GM12878 (cell line): ENCODE data around the gene ATG4B. TPM values are rescaled to one million over a fixed set of nuclear protein-coding genes. Genes with fewer than 3 reads are reported as not detected.
A peak's percentile ranks its signal among the peaks of the same experiment; 100 is the strongest.

Experiments
- ATAC-seq: fragments of 200-7000 bp; cut with Tn5 transposase; 3 replicates; pipeline ENCODE4 v1.9.1; 2020; ENCODE audit warnings: mild to moderate bottlenecking, moderate library complexity
- BruUV-seq: library from RNA; stranded (reverse); fragments of 400-500 nt; replicated peaks from 2 replicates; lab custom pipeline; 2021; lab: Mats Ljungman, UMichigan
- CTCF ChIA-PET: fragments of 300-600 bp; sonication (Branson Sonifier 250); formaldehyde crosslinking; extraction: SDS; loops from one replicate; lab custom pipeline; 2021; ENCODE audit warnings: inconsistent platforms; lab: Yijun Ruan, JAX
- POLR2A ChIA-PET: fragments of 350-600 bp; formaldehyde crosslinking; extraction: SDS; loops from one replicate; lab custom pipeline; 2021; ENCODE audit warnings: inconsistent platforms; lab: Charles Lee
- RAD21 ChIA-PET: fragments of 300-600 bp; sonication (Branson Sonifier 250); formaldehyde crosslinking; loops from one replicate; lab custom pipeline; 2023; ENCODE audit warnings: antibody characterized with exemption; ENCODE audit not compliant: unreplicated experiment; lab: Charles Lee
- SMC1A ChIA-PET: fragments of 300-600 bp; sonication (Branson Sonifier 250); formaldehyde crosslinking; loops from one replicate; lab custom pipeline; 2023; ENCODE audit not compliant: unreplicated experiment, uncharacterized antibody; lab: Charles Lee
- DNase-seq: peaks from one replicate; pipeline ENCODE4 v3.0.0-alpha.2; 2011; ENCODE audit warnings: low read depth, low spot score
- FAIRE-seq: peaks from 3 replicates; lab custom pipeline; 2011; peaks lifted over from hg19 to GRCh38; lab: Jason Lieb, UNC
- H2AFZ ChIP-seq: 2 replicates; pipeline ENCODE4 v1.6.0; 2011; ENCODE audit warnings: low read depth, low read length, control low read depth; ENCODE audit not compliant: control insufficient read depth
- H3K27ac ChIP-seq: 2 replicates; pipeline ENCODE4 v1.5.1; 2011; ENCODE audit warnings: control low read depth; ENCODE audit not compliant: control insufficient read depth, insufficient read depth
- H3K27me3 ChIP-seq, 2 experiments: replicated peaks in 1 of 2; 2 replicates each; pipeline versions ENCODE4 v1.6.0 to v1.6.1; 2011; ENCODE audit warnings: low read length in 1 of 2; ENCODE audit not compliant: control insufficient read depth in 2 of 2, insufficient read depth in 2 of 2
- H3K36me3 ChIP-seq, 2 experiments: 2 replicates each; pipeline ENCODE4 v1.5.1; 2011; ENCODE audit warnings: low read length in 1 of 2; ENCODE audit not compliant: control insufficient read depth in 2 of 2, insufficient read depth in 2 of 2
- H3K4me1 ChIP-seq: 2 replicates; pipeline ENCODE4 v1.6.1; 2011; ENCODE audit warnings: mild to moderate bottlenecking, low read length, moderate library complexity, mixed read lengths; ENCODE audit not compliant: control insufficient read depth, insufficient read depth
- H3K4me2 ChIP-seq: 2 replicates; pipeline ENCODE4 v1.6.0; 2011; ENCODE audit warnings: control low read depth; ENCODE audit not compliant: control insufficient read depth, insufficient read depth
- H3K4me3 ChIP-seq: fragments of 200-600 bp; sonication (generic); 2 replicates; pipeline ENCODE4 v1.5.1; 2016
- H3K79me2 ChIP-seq: 2 replicates; pipeline ENCODE4 v1.6.0; 2011; ENCODE audit warnings: low read length; ENCODE audit not compliant: control insufficient read depth, insufficient read depth
- H3K9ac ChIP-seq: 2 replicates; pipeline ENCODE4 v1.8.0; 2011; ENCODE audit warnings: low read length, control low read depth, mixed read lengths; ENCODE audit not compliant: control insufficient read depth, insufficient read depth
- H3K9me3 ChIP-seq: replicated peaks from 3 replicates; pipeline ENCODE4 v1.5.1; 2011; ENCODE audit warnings: mild to moderate bottlenecking, low read length; ENCODE audit not compliant: control insufficient read depth, insufficient read depth
- H4K20me1 ChIP-seq: 2 replicates; pipeline ENCODE4 v1.6.0; 2011; ENCODE audit not compliant: control insufficient read depth, insufficient read depth
- CBX5 ChIP-seq: sonication (generic); IDR thresholded peaks from 2 replicates; pipeline ENCODE4 v1.6.1; 2016; ENCODE audit warnings: low read depth, moderate library complexity, mild to moderate bottlenecking, inconsistent platforms
- RUNX3 ChIP-seq: IDR thresholded peaks from 2 replicates; pipeline ENCODE4 v1.6.1; 2012; ENCODE audit warnings: low read length, inconsistent platforms
- YY1 ChIP-seq: IDR thresholded peaks from 2 replicates; pipeline ENCODE4 v1.6.1; 2011; ENCODE audit warnings: low read depth, mild to moderate bottlenecking, low read length
- ZNF207 ChIP-seq: fragments of 450-650 bp; IDR thresholded peaks from 2 replicates; pipeline ENCODE4 v1.6.1; 2014; ENCODE audit warnings: antibody characterized with exemption, mild to moderate bottlenecking, borderline replicate concordance
- WGBS: methylation state at CpG from one replicate; pipeline ENCODE4 v1.1.6; 2016; ENCODE audit warnings: low lambda C conversion rate; ENCODE audit not compliant: insufficient replicate concordance, insufficient coverage; ENCODE audit errors: missing lambda C conversion rate; 5-methylcytosine and 5-hydroxymethylcytosine counted together
- in situ Hi-C: fragments of 300-500 bp; cut with MboI; formaldehyde crosslinking; loops from 9 replicates; pipeline ENCODE4 v1.14.3; 2018; ENCODE audit warnings: mixed read lengths
- intact Hi-C: fragments of 100-400 bp; cut with micrococcal nuclease; formaldehyde crosslinking; loops from one replicate; pipeline ENCODE4 v1.14.2; 2022; ENCODE audit not compliant: unreplicated experiment
- polyA plus RNA-seq, 11 experiments: library from polyadenylated mRNA; depleted of rRNA in 4 of 11; unstranded in 6 of 11; stranded (reverse) in 5 of 11; fragments of >200 nt; fragmentation: Nextera tagmentation in 4 of 11; fragmentation: Illumina TruSeq in 1 of 11; extraction: Ambion mirVana in 4 of 11; extraction: Trizol in 1 of 11; gene quantifications; 1 replicate in 1 of 11; 2 replicates in 10 of 11; pipeline versions ENCODE4 v1.2.1 to v1.2.3, GENCODE V29; 2011 to 2016; ENCODE audit warnings: inconsistent platforms in 2 of 11, missing spikeins in 2 of 11, low read depth in 1 of 11
- total RNA-seq, 4 experiments: library from RNA; depleted of rRNA in 3 of 4; stranded (reverse); fragments of >200 nt in 3 of 4; fragmentation: Illumina TruSeq in 1 of 4; extraction: Trizol in 1 of 4; gene quantifications; 2 replicates each; pipeline versions ENCODE4 v1.2.1 to v1.2.3, GENCODE V29; 2013 to 2021

The ATG4B gene
- total and polyA plus RNA-seq, 10 of the 15 experiments (the other 5 are each of a cell fraction or from before 2014, with no cell fraction given): 5.8 to 84.1 (median 64.9) TPM

- Histone ChIP-seq H3K36me3 (peaks cover 14 to 25% of the 10 kb centered on the region in 2 experiments; a peak in 3 of 4 replicates), H2AFZ (no peak overlapping the region), H3K4me1 (no peaks in the 10 kb centered on the region), H3K27me3 (no peaks in the 10 kb centered on the region), H4K20me1 (no peaks in the 10 kb centered on the region), H3K4me2 (no peak overlapping the region), H3K4me3 (no peak overlapping the region), H3K27ac (no peak overlapping the region), H3K9ac (no peak overlapping the region), H3K79me2 (no peaks in the 10 kb centered on the region), H3K9me3 (peaks cover 19% of the 10 kb centered on the region; the same call in 2 of the 3 replicates)
- FAIRE-seq: no peak
- ChIA-PET CTCF (no interaction called here), POLR2A (no interaction called here), RAD21 (no interaction called here), SMC1A (no interaction called here)
- BruUV-seq: no TSS peak
- in situ Hi-C loops (no loop called here), intact Hi-C loops (no loop called here)
- TF ChIP-seq RUNX3 (peak; percentile 34; the same call in 1 of the 2 replicates), CBX5 (peak; percentile 89; the same call in 1 of the 2 replicates), ZNF207 (no peak), YY1 (0 out of 2 replicates have a peak, but pooled peaks have one; percentile 10)
- 99% methylated on average over 21 of the region's 21 CpGs for WGBS
- no peak for DNase-seq
- ATAC-seq: no peak
Measured at GRCh38 chr2:241722896-241723454, 85.5 kb downstream of the ATG4B start.

Other genes with a start within 250 kb of the ATG4B start
Only the 7 nearest of the 10 such genes appear.
- 104 and 122 TPM in 2 replicates for gene STK25, start 129.1 kb upstream of the ATG4B start, total RNA-seq (2014; rRNA removed)
- 49.5 and 52.7 TPM in 2 replicates for gene STK25, start 129.1 kb upstream of the ATG4B start, total RNA-seq (2014; rRNA removed; fragmentation: Illumina TruSeq; extraction: Trizol)
- 104 and 108 TPM in 2 replicates for gene STK25, start 129.1 kb upstream of the ATG4B start, total RNA-seq (2021)
- gene STK25, start 129.1 kb upstream of the ATG4B start, polyA plus RNA-seq (2011; rRNA removed): 69.7 and 154 TPM in 2 replicates
- gene STK25, start 129.1 kb upstream of the ATG4B start, polyA plus RNA-seq (2014; fragmentation: Illumina TruSeq; extraction: Trizol): 48.8 and 84.0 TPM in 2 replicates
- gene STK25, start 129.1 kb upstream of the ATG4B start, polyA plus RNA-seq (2014; fragmentation: Nextera tagmentation; extraction: Ambion mirVana): 10 to 100 TPM in 1 of 2 experiments, 1 to 10 TPM in 1; 6.0 to 14.0 TPM
- 135 and 161 TPM in 2 replicates for gene STK25, start 129.1 kb upstream of the ATG4B start, polyA plus RNA-seq (2014; rRNA removed)
- gene STK25, start 129.1 kb upstream of the ATG4B start, polyA plus RNA-seq (2016; fragmentation: Nextera tagmentation; extraction: Ambion mirVana): 10 to 100 TPM; 88.1 to 90.5 TPM
- not detected in 2 replicates for gene BOK, start 78.9 kb upstream of the ATG4B start, total RNA-seq (2014; rRNA removed)
- gene BOK, start 78.9 kb upstream of the ATG4B start, total RNA-seq (2014; rRNA removed; fragmentation: Illumina TruSeq; extraction: Trizol): 0.04 TPM in 1 of 2 replicates, not detected in the other
- gene BOK, start 78.9 kb upstream of the ATG4B start, total RNA-seq (2021): 0.08 and 0.15 TPM in 2 replicates
- not detected in 2 replicates for gene BOK, start 78.9 kb upstream of the ATG4B start, polyA plus RNA-seq (2011; rRNA removed)
- gene BOK, start 78.9 kb upstream of the ATG4B start, polyA plus RNA-seq (2014; fragmentation: Illumina TruSeq; extraction: Trizol): not detected in 2 replicates
- not detected for gene BOK, start 78.9 kb upstream of the ATG4B start, polyA plus RNA-seq (2014; fragmentation: Nextera tagmentation; extraction: Ambion mirVana)
- 0.09 TPM in 1 of 2 replicates, not detected in the other for gene BOK, start 78.9 kb upstream of the ATG4B start, polyA plus RNA-seq (2014; rRNA removed)
- under 1 TPM in 1 of 2 experiments, not detected in 1; 0.12 TPM for gene BOK, start 78.9 kb upstream of the ATG4B start, polyA plus RNA-seq (2016; fragmentation: Nextera tagmentation; extraction: Ambion mirVana)
- gene THAP4, start 535 bp upstream of the ATG4B start, total RNA-seq (2014; rRNA removed): 54.1 and 67.7 TPM in 2 replicates
- gene THAP4, start 535 bp upstream of the ATG4B start, total RNA-seq (2014; rRNA removed; fragmentation: Illumina TruSeq; extraction: Trizol): 33.4 and 40.5 TPM in 2 replicates
- 54.5 and 55.0 TPM in 2 replicates for gene THAP4, start 535 bp upstream of the ATG4B start, total RNA-seq (2021)
- gene THAP4, start 535 bp upstream of the ATG4B start, polyA plus RNA-seq (2011; rRNA removed): 12.2 and 31.2 TPM in 2 replicates
- gene THAP4, start 535 bp upstream of the ATG4B start, polyA plus RNA-seq (2014; fragmentation: Illumina TruSeq; extraction: Trizol): 5.8 and 32.0 TPM in 2 replicates
- gene THAP4, start 535 bp upstream of the ATG4B start, polyA plus RNA-seq (2014; fragmentation: Nextera tagmentation; extraction: Ambion mirVana): 10 to 100 TPM; 12.9 to 22.7 TPM
- 63.6 and 68.8 TPM in 2 replicates for gene THAP4, start 535 bp upstream of the ATG4B start, polyA plus RNA-seq (2014; rRNA removed)
- gene THAP4, start 535 bp upstream of the ATG4B start, polyA plus RNA-seq (2016; fragmentation: Nextera tagmentation; extraction: Ambion mirVana): 10 to 100 TPM; 48.5 to 49.3 TPM
- gene DTYMK, start 49.1 kb downstream of the ATG4B start, total RNA-seq (2014; rRNA removed): 75.7 and 80.5 TPM in 2 replicates
- gene DTYMK, start 49.1 kb downstream of the ATG4B start, total RNA-seq (2014; rRNA removed; fragmentation: Illumina TruSeq; extraction: Trizol): 40.7 and 43.5 TPM in 2 replicates
- 80.5 and 82.4 TPM in 2 replicates for gene DTYMK, start 49.1 kb downstream of the ATG4B start, total RNA-seq (2021)
- 42.8 and 54.3 TPM in 2 replicates for gene DTYMK, start 49.1 kb downstream of the ATG4B start, polyA plus RNA-seq (2011; rRNA removed)
- 13.1 and 33.4 TPM in 2 replicates for gene DTYMK, start 49.1 kb downstream of the ATG4B start, polyA plus RNA-seq (2014; fragmentation: Illumina TruSeq; extraction: Trizol)
- gene DTYMK, start 49.1 kb downstream of the ATG4B start, polyA plus RNA-seq (2014; fragmentation: Nextera tagmentation; extraction: Ambion mirVana): 10 to 100 TPM in 1 of 2 experiments, 1 to 10 TPM in 1; 7.0 to 20.5 TPM
- gene DTYMK, start 49.1 kb downstream of the ATG4B start, polyA plus RNA-seq (2014; rRNA removed): 64.4 and 72.1 TPM in 2 replicates
- 100 to 1,000 TPM; 220 TPM for gene DTYMK, start 49.1 kb downstream of the ATG4B start, polyA plus RNA-seq (2016; fragmentation: Nextera tagmentation; extraction: Ambion mirVana)
- 30.2 and 35.6 TPM in 2 replicates for gene ING5, start 64.3 kb downstream of the ATG4B start, total RNA-seq (2014; rRNA removed)
- gene ING5, start 64.3 kb downstream of the ATG4B start, total RNA-seq (2014; rRNA removed; fragmentation: Illumina TruSeq; extraction: Trizol): 29.5 and 29.8 TPM in 2 replicates
- 27.2 and 34.6 TPM in 2 replicates for gene ING5, start 64.3 kb downstream of the ATG4B start, total RNA-seq (2021)
- gene ING5, start 64.3 kb downstream of the ATG4B start, polyA plus RNA-seq (2011; rRNA removed): 31.4 and 34.9 TPM in 2 replicates
- 24.6 TPM in 2 replicates for gene ING5, start 64.3 kb downstream of the ATG4B start, polyA plus RNA-seq (2014; fragmentation: Illumina TruSeq; extraction: Trizol)
- 10 to 100 TPM in 1 of 2 experiments, 1 to 10 TPM in 1; 10.0 to 13.2 TPM for gene ING5, start 64.3 kb downstream of the ATG4B start, polyA plus RNA-seq (2014; fragmentation: Nextera tagmentation; extraction: Ambion mirVana)
- gene ING5, start 64.3 kb downstream of the ATG4B start, polyA plus RNA-seq (2014; rRNA removed): 46.1 and 60.1 TPM in 2 replicates
- gene ING5, start 64.3 kb downstream of the ATG4B start, polyA plus RNA-seq (2016; fragmentation: Nextera tagmentation; extraction: Ambion mirVana): 10 to 100 TPM; 16.9 to 19.3 TPM
- gene D2HGDH, start 96.9 kb downstream of the ATG4B start, total RNA-seq (2014; rRNA removed): 19.1 and 22.6 TPM in 2 replicates
- gene D2HGDH, start 96.9 kb downstream of the ATG4B start, total RNA-seq (2014; rRNA removed; fragmentation: Illumina TruSeq; extraction: Trizol): 6.3 and 8.2 TPM in 2 replicates
- 27.4 and 31.8 TPM in 2 replicates for gene D2HGDH, start 96.9 kb downstream of the ATG4B start, total RNA-seq (2021)
- 6.0 and 8.6 TPM in 2 replicates for gene D2HGDH, start 96.9 kb downstream of the ATG4B start, polyA plus RNA-seq (2011; rRNA removed)
- gene D2HGDH, start 96.9 kb downstream of the ATG4B start, polyA plus RNA-seq (2014; fragmentation: Illumina TruSeq; extraction: Trizol): 1.7 and 5.2 TPM in 2 replicates
- gene D2HGDH, start 96.9 kb downstream of the ATG4B start, polyA plus RNA-seq (2014; fragmentation: Nextera tagmentation; extraction: Ambion mirVana): 1 to 10 TPM in 1 of 2 experiments, under 1 TPM in 1; 0.52 to 1.1 TPM
- 32.1 and 39.5 TPM in 2 replicates for gene D2HGDH, start 96.9 kb downstream of the ATG4B start, polyA plus RNA-seq (2014; rRNA removed)
- 10 to 100 TPM; 13.5 to 14.4 TPM for gene D2HGDH, start 96.9 kb downstream of the ATG4B start, polyA plus RNA-seq (2016; fragmentation: Nextera tagmentation; extraction: Ambion mirVana)
- 0.11 TPM in 1 of 2 replicates, not detected in the other for gene GAL3ST2, start 139.1 kb downstream of the ATG4B start, total RNA-seq (2014; rRNA removed)
- not detected in 2 replicates for gene GAL3ST2, start 139.1 kb downstream of the ATG4B start, total RNA-seq (2014; rRNA removed; fragmentation: Illumina TruSeq; extraction: Trizol)
- 0.36 and 0.48 TPM in 2 replicates for gene GAL3ST2, start 139.1 kb downstream of the ATG4B start, total RNA-seq (2021)
- not detected in 2 replicates for gene GAL3ST2, start 139.1 kb downstream of the ATG4B start, polyA plus RNA-seq (2011; rRNA removed)
- not detected in 2 replicates for gene GAL3ST2, start 139.1 kb downstream of the ATG4B start, polyA plus RNA-seq (2014; fragmentation: Illumina TruSeq; extraction: Trizol)
- gene GAL3ST2, start 139.1 kb downstream of the ATG4B start, polyA plus RNA-seq (2014; fragmentation: Nextera tagmentation; extraction: Ambion mirVana): not detected
- gene GAL3ST2, start 139.1 kb downstream of the ATG4B start, polyA plus RNA-seq (2014; rRNA removed): 0.19 TPM in 1 of 2 replicates, not detected in the other
- under 1 TPM in 1 of 2 experiments, not detected in 1; 0.09 TPM for gene GAL3ST2, start 139.1 kb downstream of the ATG4B start, polyA plus RNA-seq (2016; fragmentation: Nextera tagmentation; extraction: Ambion mirVana)